Cardiac ventricle fibroblast (primary cell): Measurements from ENCODE around the gene ZFPL1. TPM values are rescaled to one million over a fixed set of nuclear protein-coding genes. Genes with fewer than 3 reads are reported as not detected.

Experiments used
- total RNA-seq: library from RNA; depleted of rRNA; stranded (reverse); fragments of >200 nt; gene quantifications from 2 replicates; pipeline ENCODE4 v1.2.3, GENCODE V29; 2015

Gene ZFPL1
- total RNA-seq: 24.3 and 32.6 TPM in 2 replicates

GRCh38 chr11:65083834-65084597, at the start of gene ZFPL1, which contains the start of gene CDCA5:
Gene ZFPL1 (plus strand): TSS chr11:65084222. CDS start chr11:65084699, 477 bp downstream.
Gene CDCA5 (minus strand): TSS chr11:65084040. CDS start chr11:65083978, 62 bp downstream.

GRCh38 chr11:65040847-65041622, 43.0 kb upstream of the ZFPL1 start, which contains the start of gene SAC3D1:
Gene SAC3D1 (plus strand): TSS chr11:65041210. CDS start chr11:65041293, 83 bp downstream.

DNA sequence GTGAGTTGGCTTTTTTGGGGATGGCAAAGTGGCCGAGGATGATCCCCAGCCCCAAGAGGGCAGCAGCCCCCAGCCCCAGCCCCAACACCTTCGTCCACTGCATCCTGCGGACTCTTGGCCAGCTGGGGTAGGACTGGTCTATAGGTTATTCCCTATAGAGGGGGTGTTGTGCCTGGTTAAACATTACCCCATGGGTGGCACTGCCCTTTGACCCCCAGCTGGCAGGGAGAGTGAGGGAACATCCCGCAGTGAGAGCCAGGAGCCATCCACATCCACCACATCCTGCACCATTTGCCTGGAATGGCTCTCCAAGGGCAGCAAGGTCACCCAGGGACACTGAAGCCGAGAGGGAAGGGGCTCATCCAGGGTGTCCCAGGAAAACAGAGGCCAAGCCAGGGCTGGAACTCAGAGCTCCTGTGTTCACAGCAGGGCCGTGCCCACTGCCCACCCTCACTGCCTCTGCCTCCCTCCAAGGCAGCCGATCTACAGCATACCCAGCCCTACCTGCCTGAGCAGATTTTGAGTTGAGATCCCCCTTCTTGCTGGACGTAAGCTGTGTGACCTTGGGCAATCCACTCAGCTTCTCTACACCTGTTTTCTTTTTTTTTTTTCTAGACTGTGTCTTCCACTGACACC, 25.5 kb upstream of the ZFPL1 start, which contains the start of gene NAALADL1:
Gene NAALADL1 (minus strand): TSS at position 135 of the 636 bp plus-strand sequence. CDS start 32 bp downstream, at position 103.

GRCh38 chr11:65095974-65096806, 12.2 kb downstream of the ZFPL1 start, which contains the start of gene VPS51:
Gene VPS51 (plus strand): TSS chr11:65096214. CDS start chr11:65096251, 37 bp downstream.

GRCh38 chr11:65111744-65112545, 27.9 kb downstream of the ZFPL1 start, which contains the start of gene TM7SF2:
Gene TM7SF2 (plus strand): TSS chr11:65111872. CDS start chr11:65112016, 144 bp downstream.

GRCh38 chr11:65117206-65118096, 33.4 kb downstream of the ZFPL1 start, which contains the start of gene ZNHIT2:
Gene ZNHIT2 (minus strand): TSS chr11:65117701. CDS start chr11:65117653, 48 bp downstream.

GRCh38 chr11:65121865-65122696, 38.1 kb downstream of the ZFPL1 start, which contains the start of the genes FAU and MRPL49:
Gene FAU (minus strand): TSS chr11:65122134. CDS start chr11:65121813, 321 bp downstream.
Gene MRPL49 (plus strand): TSS chr11:65122321. CDS start chr11:65122347, 26 bp downstream.

DNA sequence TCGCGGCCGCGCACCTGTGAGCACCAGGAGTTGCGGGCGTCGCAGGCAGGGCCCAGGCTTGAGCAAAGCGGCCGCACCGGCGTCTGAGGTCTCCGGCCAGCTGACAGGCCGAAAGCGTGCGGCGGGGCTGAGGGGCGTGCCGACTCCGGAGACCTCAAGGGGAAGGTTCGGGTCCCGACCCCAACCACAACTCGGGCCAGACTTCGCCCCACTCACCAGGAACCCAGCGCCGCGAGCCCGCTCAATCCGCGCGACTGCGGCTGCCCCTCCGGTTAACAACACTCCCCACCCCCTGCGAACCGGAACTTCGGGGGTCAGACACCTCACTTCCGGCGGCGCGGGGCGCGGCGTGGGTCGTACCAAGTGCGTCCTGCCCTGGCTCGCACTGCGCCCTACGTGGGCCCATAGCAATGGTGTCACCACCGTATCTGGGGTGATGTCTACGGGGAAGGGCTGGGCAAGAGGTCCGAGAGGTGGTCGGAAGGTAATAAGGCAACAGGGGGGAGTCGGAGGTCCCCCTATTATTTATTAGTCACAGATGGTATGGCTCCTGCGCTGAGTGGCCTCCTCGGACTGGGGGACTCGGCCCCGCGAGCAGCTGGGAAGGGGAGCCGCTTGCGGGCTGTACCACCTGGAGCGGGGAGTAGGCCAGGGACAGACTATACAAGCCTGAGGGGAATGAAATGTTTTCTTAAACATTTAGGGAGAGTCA, 50.4 kb downstream of the ZFPL1 start, which contains the start of gene SYVN1:
Gene SYVN1 (minus strand): TSS at position 280 of the 712 bp plus-strand sequence. CDS start 918 bp downstream, outside the sequence.

Other genes with a start within 250 kb of the ZFPL1 start
- gene CDC42BPG, start 239.6 kb upstream of the ZFPL1 start, total RNA-seq: 0.05 and 0.06 TPM in 2 replicates
- gene EHD1, start 205.6 kb upstream of the ZFPL1 start, total RNA-seq: 38.2 and 40.1 TPM in 2 replicates
- 22.7 and 24.6 TPM in 2 replicates for gene ATG2A, start 167.0 kb upstream of the ZFPL1 start, total RNA-seq
- 13.1 and 14.1 TPM in 2 replicates for gene PPP2R5B, start 159.5 kb upstream of the ZFPL1 start, total RNA-seq
- gene GPHA2, start 148.3 kb upstream of the ZFPL1 start, total RNA-seq: not detected in 2 replicates
- not detected in 2 replicates for gene MAJIN, start 112.1 kb upstream of the ZFPL1 start, total RNA-seq
- not detected in 2 replicates for gene BATF2, start 87.3 kb upstream of the ZFPL1 start, total RNA-seq
- gene ARL2, start 70.1 kb upstream of the ZFPL1 start, total RNA-seq: 128 and 130 TPM in 2 replicates
- gene SNX15, start 56.8 kb upstream of the ZFPL1 start, total RNA-seq: 12.8 and 12.9 TPM in 2 replicates
- gene SAC3D1, start 43.0 kb upstream of the ZFPL1 start, total RNA-seq: 12.4 and 12.6 TPM in 2 replicates
- gene NAALADL1, start 25.7 kb upstream of the ZFPL1 start, total RNA-seq: 17.6 and 21.8 TPM in 2 replicates
- gene CDCA5, start 182 bp upstream of the ZFPL1 start, total RNA-seq: 1.4 and 2.6 TPM in 2 replicates
- gene VPS51, start 12.0 kb downstream of the ZFPL1 start, total RNA-seq: 325 and 679 TPM in 2 replicates
- gene TM7SF2, start 27.6 kb downstream of the ZFPL1 start, total RNA-seq: 1.2 and 4.9 TPM in 2 replicates
- 13.9 and 14.3 TPM in 2 replicates for gene ZNHIT2, start 33.5 kb downstream of the ZFPL1 start, total RNA-seq
- 755 and 823 TPM in 2 replicates for gene FAU, start 37.9 kb downstream of the ZFPL1 start, total RNA-seq
- 45.5 and 47.6 TPM in 2 replicates for gene MRPL49, start 38.1 kb downstream of the ZFPL1 start, total RNA-seq
- gene SYVN1, start 50.3 kb downstream of the ZFPL1 start, total RNA-seq: 64.9 and 65.4 TPM in 2 replicates
- not detected in 2 replicates for gene SPDYC, start 86.0 kb downstream of the ZFPL1 start, total RNA-seq
- gene CAPN1, start 97.7 kb downstream of the ZFPL1 start, total RNA-seq: 126 and 205 TPM in 2 replicates
- 5.5 and 7.1 TPM in 2 replicates for gene POLA2, start 177.7 kb downstream of the ZFPL1 start, total RNA-seq
- 26.9 and 27.3 TPM in 2 replicates for gene CDC42EP2, start 230.6 kb downstream of the ZFPL1 start, total RNA-seq
- 41.3 and 47.1 TPM in 2 replicates for gene DPF2, start 249.6 kb downstream of the ZFPL1 start, total RNA-seq